Glutamatergic neuron (in vitro differentiated cells): Measurements from ENCODE around the gene FBLN2. TPM values are rescaled to one million over a fixed set of nuclear protein-coding genes. Genes with fewer than 3 reads are reported as not detected.

Experiments used
- DNase-seq: peaks from one replicate; pipeline ENCODE4 v3.0.0; 2022
- H3K27ac Mint-ChIP-seq: one replicate; pipeline ENCODE4 v1.8.0; 2020; ENCODE audit warnings: mild to moderate bottlenecking, mixed read lengths, inconsistent platforms; ENCODE audit not compliant: unreplicated experiment
- H3K27me3 Mint-ChIP-seq: one replicate; pipeline ENCODE4 v1.8.0; 2020; ENCODE audit warnings: mild to moderate bottlenecking, moderate library complexity, mixed read lengths, inconsistent platforms; ENCODE audit not compliant: unreplicated experiment
- H3K36me3 Mint-ChIP-seq: one replicate; pipeline ENCODE4 v1.8.0; 2020; ENCODE audit warnings: mild to moderate bottlenecking, mixed read lengths, inconsistent platforms; ENCODE audit not compliant: unreplicated experiment
- H3K4me1 Mint-ChIP-seq: one replicate; pipeline ENCODE4 v1.8.0; 2020; ENCODE audit warnings: mild to moderate bottlenecking, low read depth, mixed read lengths, inconsistent platforms; ENCODE audit not compliant: unreplicated experiment
- H3K4me3 Mint-ChIP-seq: one replicate; pipeline ENCODE4 v1.8.0; 2020; ENCODE audit warnings: mild to moderate bottlenecking, mixed read lengths, inconsistent platforms; ENCODE audit not compliant: unreplicated experiment
- H3K9me3 Mint-ChIP-seq: one replicate; pipeline ENCODE4 v1.8.0; 2020; ENCODE audit warnings: mild to moderate bottlenecking, moderate library complexity, mixed read lengths, inconsistent platforms; ENCODE audit not compliant: unreplicated experiment
- CTCF ChIP-seq: fragments of 200-600 bp; sonication (generic); IDR thresholded peaks from one replicate; pipeline ENCODE4 v1.5.0; 2021; ENCODE audit not compliant: partially characterized antibody, unreplicated experiment
- total RNA-seq: library from RNA; stranded (reverse); fragmentation: NEBNext Ultra II Directional; extraction: Animal tissue kit (Norgen Biotek cat#: 25700); gene quantifications from one replicate; pipeline ENCODE4 v1.2.1, GENCODE V29; 2021; ENCODE audit not compliant: unreplicated experiment

Gene FBLN2
- total RNA-seq, 1 donor from 2014 or later, result 2.1 TPM

GRCh38 chr3:13651057-13651400 is 102.1 kb downstream of the FBLN2 start:
- H3K36me3 Mint-ChIP-seq, result no peaks in the 10 kb centered on the region
- H3K27me3 Mint-ChIP-seq, result peaks cover 16% of the 10 kb centered on the region
- peaks cover 4% of the 10 kb centered on the region for H3K4me1 Mint-ChIP-seq
- H3K27ac Mint-ChIP-seq, result no peak overlapping the region
- no peak for DNase-seq
- no peak for TF ChIP-seq CTCF
- peaks cover 7% of the 10 kb centered on the region for H3K9me3 Mint-ChIP-seq
- no peak overlapping the region for H3K4me3 Mint-ChIP-seq

DNA sequence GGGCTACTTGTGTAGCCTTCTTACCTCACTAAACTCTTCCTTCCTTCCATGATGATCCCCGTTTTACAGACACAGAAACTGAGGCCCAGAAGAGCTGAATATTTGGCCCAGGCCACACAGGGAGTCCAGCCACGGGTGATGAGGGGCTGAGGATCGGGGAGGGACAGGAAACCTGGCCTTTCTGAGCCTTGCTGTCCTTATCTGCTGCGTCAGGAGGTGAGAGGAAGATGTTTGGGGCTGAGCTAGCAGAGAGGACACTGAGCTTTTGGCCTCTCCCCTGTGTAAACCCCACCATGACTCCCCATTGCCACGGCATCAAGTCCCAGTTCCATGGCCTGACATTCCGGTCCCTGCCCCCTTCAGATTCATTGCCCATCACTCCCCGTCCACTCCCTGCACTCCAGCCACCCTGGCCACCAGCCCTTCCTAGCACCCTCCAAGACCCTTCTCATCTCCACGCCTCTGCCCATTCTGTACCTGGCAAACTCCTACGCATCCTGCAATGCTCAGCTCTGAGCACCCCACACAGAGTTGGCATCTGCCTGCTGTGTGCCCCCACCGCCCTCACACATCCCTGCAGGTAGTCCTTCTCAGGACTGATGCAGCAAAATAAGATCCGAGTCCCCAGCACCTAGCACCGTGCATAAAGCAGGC is 103.0 kb downstream of the FBLN2 start:
- Mint-ChIP-seq H3K36me3 (no peaks in the 10 kb centered on the region), H3K27me3 (peaks cover 16% of the 10 kb centered on the region), H3K4me3 (no peak overlapping the region), H3K27ac (no peak overlapping the region), H3K4me1 (peaks cover 4% of the 10 kb centered on the region), H3K9me3 (peaks cover 7% of the 10 kb centered on the region)
- no peak for TF ChIP-seq CTCF
- DNase-seq, result no peak

- Mint-ChIP-seq H3K4me3 (no peak overlapping the region), H3K27ac (no peak overlapping the region), H3K27me3 (peaks cover 16% of the 10 kb centered on the region), H3K36me3 (no peaks in the 10 kb centered on the region), H3K4me1 (peaks cover 4% of the 10 kb centered on the region), H3K9me3 (peaks cover 7% of the 10 kb centered on the region)
- no peak for DNase-seq
- TF ChIP-seq CTCF, result no peak
These were observed 103.8 kb downstream of the FBLN2 start for GRCh38 chr3:13652728-13653127.

- H3K4me3 Mint-ChIP-seq, result peak overlapping the region; percentile 20
- H3K27me3 Mint-ChIP-seq, result peaks cover 19% of the 10 kb centered on the region
- TF ChIP-seq CTCF, result no peak
- no peaks in the 10 kb centered on the region for H3K36me3 Mint-ChIP-seq
- peak overlapping the region; percentile 48 for H3K27ac Mint-ChIP-seq
- peaks cover 2% of the 10 kb centered on the region for H3K4me1 Mint-ChIP-seq
- peaks cover 7% of the 10 kb centered on the region for H3K9me3 Mint-ChIP-seq
- no peak for DNase-seq
These were observed 104.8 kb downstream of the FBLN2 start for GRCh38 chr3:13653631-13654279.

DNA sequence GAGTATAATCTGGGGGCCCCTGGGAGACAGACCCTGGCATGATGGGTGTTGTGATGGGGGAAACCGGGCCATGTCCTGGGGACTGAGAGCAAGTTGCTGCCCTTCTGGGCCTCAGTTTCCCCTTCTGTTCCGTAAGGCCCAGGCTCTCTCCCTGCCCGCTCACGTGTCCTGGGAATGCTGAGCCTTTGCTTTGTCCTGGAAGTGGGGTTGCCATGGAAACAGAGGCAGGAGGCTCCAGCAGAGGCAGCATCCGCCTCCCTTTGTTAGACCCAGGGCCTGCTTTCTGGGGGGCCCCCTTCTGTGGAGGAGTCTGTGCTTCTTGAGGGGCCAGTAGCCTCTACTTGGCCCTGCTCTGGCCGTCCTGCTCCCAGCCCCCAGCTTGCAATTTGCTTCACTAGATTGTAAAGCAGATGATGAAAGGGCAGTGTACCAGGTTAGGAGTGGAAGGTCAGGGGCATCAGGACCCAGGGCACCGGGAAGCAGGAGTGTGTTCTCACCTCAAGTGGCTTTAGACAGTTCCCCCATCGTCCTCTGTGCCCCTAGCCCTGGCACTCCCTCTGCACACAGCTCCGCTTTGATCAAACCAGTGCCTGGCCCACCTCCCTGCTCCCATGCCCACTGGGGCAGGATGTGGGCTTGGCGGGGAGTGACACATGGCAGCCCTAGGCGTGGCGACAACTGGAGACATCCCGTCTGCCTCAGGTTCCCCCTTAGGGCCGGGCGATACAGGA is 105.6 kb downstream of the FBLN2 start:
- no peak overlapping the region for H3K27ac Mint-ChIP-seq
- TF ChIP-seq CTCF, result no peak
- no peak for DNase-seq
- H3K27me3 Mint-ChIP-seq, result peaks cover 19% of the 10 kb centered on the region
- no peaks in the 10 kb centered on the region for H3K36me3 Mint-ChIP-seq
- peaks cover 2% of the 10 kb centered on the region for H3K4me1 Mint-ChIP-seq
- peaks cover 7% of the 10 kb centered on the region for H3K9me3 Mint-ChIP-seq
- no peak overlapping the region for H3K4me3 Mint-ChIP-seq
